Keratinocyte (primary cell): ENCODE measurements around the gene SCAF1.

Experiments
- CTCF ChIP-seq, 3 experiments: IDR thresholded peaks in 1 of 3; conservative IDR thresholded peaks in 1 of 3; optimal IDR thresholded peaks in 1 of 3; 2 replicates in 2 of 3; 3 replicates in 1 of 3; pipeline versions ENCODE3 to v1.5.1; 2011; ENCODE audit warnings: low read length in 3 of 3, mild to moderate bottlenecking in 3 of 3, moderate library complexity in 2 of 3, control low read depth in 1 of 3, inconsistent platforms in 1 of 3; ENCODE audit not compliant: insufficient read depth in 2 of 3; ENCODE audit errors: extremely low read depth in 1 of 3
- EZH2 ChIP-seq: IDR thresholded peaks from one replicate; pipeline ENCODE4 v1.6.1; 2012; ENCODE audit warnings: inconsistent platforms, mild to moderate bottlenecking, low read length, moderate library complexity

- TF ChIP-seq CTCF (optimal IDR thresholded peaks at IDR 0.05 in 1 of 3, IDR thresholded peaks at IDR 0.05 in 1 of 3, conservative IDR thresholded peaks at IDR 0.05 in 1 of 3; ENCODE audit: extremely low read depth in 1 of 3, insufficient read depth in 2 of 3, low read length in 3 of 3) (no peak), EZH2 (no peak)
Measured at GRCh38 chr19:49683814-49684250, 41.8 kb downstream of the SCAF1 start.
